GM23248 (cell line): ENCODE results near the gene RAB24. TPM values are rescaled to one million over a fixed set of nuclear protein-coding genes. Genes with fewer than 3 reads are reported as not detected.
"Not testable (repeated sequence)": the region's sequence is repeated elsewhere in the genome, so short reads cannot be mapped to it uniquely, and the experiment has no call there.

Source experiments
- DNase-seq: peaks from one replicate; pipeline ENCODE4 v3.0.0-alpha.2; 2015
- H2AFZ ChIP-seq: fragments of 200-600 bp; sonication (generic); 2 replicates; pipeline ENCODE4 v1.6.1; 2016; ENCODE audit warnings: antibody characterized with exemption
- H3F3A ChIP-seq: fragments of 200-600 bp; sonication (generic); 2 replicates; pipeline ENCODE4 v1.6.1; 2016; ENCODE audit warnings: mild to moderate bottlenecking, antibody characterized with exemption, mixed run types; ENCODE audit not compliant: insufficient read depth
- H3K27ac ChIP-seq: fragments of 200-600 bp; sonication (generic); 2 replicates; pipeline ENCODE4 v1.5.1; 2016; ENCODE audit warnings: mild to moderate bottlenecking
- H3K27me3 ChIP-seq: fragments of 200-600 bp; sonication (generic); replicated peaks from 2 replicates; pipeline ENCODE4 v1.6.1; 2016; ENCODE audit warnings: mild to moderate bottlenecking; ENCODE audit not compliant: insufficient read depth
- H3K36me3 ChIP-seq: fragments of 200-600 bp; sonication (generic); 2 replicates; pipeline ENCODE4 v1.6.1; 2016; ENCODE audit warnings: low read depth, mild to moderate bottlenecking
- H3K4me1 ChIP-seq: fragments of 200-600 bp; sonication (generic); 2 replicates; pipeline ENCODE4 v1.6.1; 2016; ENCODE audit warnings: mild to moderate bottlenecking; ENCODE audit not compliant: insufficient read depth
- H3K4me2 ChIP-seq: fragments of 200-600 bp; sonication (generic); one replicate; pipeline ENCODE4 v1.6.1; 2016; ENCODE audit warnings: mild to moderate bottlenecking; ENCODE audit not compliant: unreplicated experiment
- H3K4me3 ChIP-seq: fragments of 200-600 bp; sonication (generic); 2 replicates; pipeline ENCODE4 v1.5.1; 2016; ENCODE audit warnings: mild to moderate bottlenecking
- H3K79me2 ChIP-seq: fragments of 200-600 bp; sonication (generic); 2 replicates; pipeline ENCODE4 v1.6.1; 2016; ENCODE audit warnings: mild to moderate bottlenecking; ENCODE audit not compliant: insufficient read depth
- H3K9ac ChIP-seq: fragments of 200-600 bp; sonication (generic); 2 replicates; pipeline ENCODE4 v1.6.1; 2016; ENCODE audit warnings: mild to moderate bottlenecking
- H3K9me2 ChIP-seq: fragments of 200-600 bp; sonication (generic); 2 replicates; pipeline ENCODE4 v1.6.1; 2016; ENCODE audit warnings: mixed run types, mild to moderate bottlenecking, moderate library complexity; ENCODE audit not compliant: insufficient read depth
- H3K9me3 ChIP-seq: fragments of 200-600 bp; sonication (generic); one replicate; pipeline ENCODE4 v1.6.1; 2017; ENCODE audit warnings: low read depth
- H4K20me1 ChIP-seq: fragments of 200-600 bp; sonication (generic); 2 replicates; pipeline ENCODE4 v1.6.0; 2016; ENCODE audit not compliant: insufficient read depth
- EZH2 ChIP-seq: fragments of 200-600 bp; sonication (generic); IDR thresholded peaks from 2 replicates; pipeline ENCODE4 v1.6.1; 2018; ENCODE audit warnings: antibody characterized with exemption, mild to moderate bottlenecking; ENCODE audit not compliant: insufficient read depth, poor library complexity, severe bottlenecking
- EZH2phosphoT487 ChIP-seq: fragments of 200-600 bp; sonication (generic); IDR thresholded peaks from 2 replicates; pipeline ENCODE4 v1.6.1; 2018; ENCODE audit warnings: antibody characterized with exemption, moderate library complexity, mild to moderate bottlenecking, low read depth; ENCODE audit not compliant: insufficient read depth
- WGBS, 2 experiments: methylation state at CpG; one replicate each; pipeline ENCODE4 v1.1.6; 2015 to 2017; ENCODE audit warnings: low lambda C conversion rate in 2 of 2, low coverage in 1 of 2; ENCODE audit errors: missing lambda C conversion rate in 2 of 2; 5-methylcytosine and 5-hydroxymethylcytosine counted together
- in situ Hi-C: fragments of 300-500 bp; cut with MboI; formaldehyde crosslinking; loops from 2 replicates; pipeline ENCODE4 v1.15.0; 2020
- polyA plus RNA-seq: library from polyadenylated mRNA; unstranded; fragments of >200 nt; fragmentation: Nextera tagmentation; extraction: Ambion mirVana; gene quantifications from 2 replicates; pipeline ENCODE4 v1.2.1, GENCODE V29; 2016
- total RNA-seq: library from RNA; depleted of rRNA; stranded (reverse); fragments of >200 nt; shearing (Covaris generic); gene quantifications from 2 replicates; pipeline ENCODE4 v1.2.3, GENCODE V29; 2014

The RAB24 gene
- total and polyA plus RNA-seq, 2 experiments from 2014 or later: 28.9 to 31.5 TPM

DNA sequence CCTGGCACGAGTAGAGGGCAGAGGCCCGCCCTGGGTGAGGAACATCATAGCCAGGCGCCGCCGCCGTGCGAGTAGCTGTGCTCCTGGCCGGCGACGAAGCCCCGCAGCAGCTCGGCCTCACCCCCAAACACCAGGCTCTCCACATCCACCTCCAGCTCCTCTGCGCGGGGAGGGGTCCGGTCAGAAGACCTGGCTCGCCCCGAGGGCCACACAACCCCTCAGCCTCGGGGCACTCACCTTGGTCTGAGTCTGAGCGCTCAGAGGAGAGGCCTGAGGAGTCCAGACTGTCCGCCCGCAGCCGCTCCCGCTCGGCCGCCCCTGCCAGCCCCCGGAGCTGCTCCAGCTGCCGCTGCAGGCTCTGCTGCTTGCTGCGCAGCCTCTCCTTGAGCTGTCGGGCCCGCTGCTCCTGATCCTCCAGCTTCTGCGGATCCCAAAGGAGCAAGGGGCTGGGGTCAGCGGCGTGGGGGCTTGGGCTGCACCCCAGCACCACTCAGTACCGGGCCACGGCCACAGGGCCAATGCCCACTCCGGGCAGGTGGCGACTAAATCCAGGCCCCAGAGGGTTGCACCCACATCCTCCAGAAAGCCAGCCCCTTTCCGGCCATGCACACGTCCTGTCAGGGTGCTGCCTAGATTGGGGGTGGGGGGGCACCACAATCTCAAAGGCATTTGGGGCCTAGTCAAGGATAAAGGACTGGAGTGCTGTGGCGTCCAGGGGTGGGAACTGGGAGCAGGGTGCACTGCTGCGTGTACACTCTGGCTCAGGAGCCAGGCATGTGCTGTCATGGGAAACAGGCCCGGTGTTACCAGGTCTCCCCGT is 4.2 kb upstream of the RAB24 start:
- H3K27ac ChIP-seq: no peak overlapping the region
- H3K79me2 ChIP-seq: peaks cover 66% of the 10 kb centered on the region
- no peaks in the 10 kb centered on the region; the same call in 1 of the 2 replicates for H3K36me3 ChIP-seq
- H3K9me2 ChIP-seq: no peaks in the 10 kb centered on the region
- in situ Hi-C loops: no loop called here
- H3K9me3 ChIP-seq: no peaks in the 10 kb centered on the region
- no peak overlapping the region for H3K4me3 ChIP-seq
- no peak overlapping the region for H3K4me2 ChIP-seq
- peaks cover 6% of the 10 kb centered on the region for H3F3A ChIP-seq
- H3K9ac ChIP-seq: no peak overlapping the region
- DNase-seq: no peak
- no peaks in the 10 kb centered on the region for H4K20me1 ChIP-seq
- H3K27me3 ChIP-seq: no peaks in the 10 kb centered on the region
- no peak overlapping the region for H2AFZ ChIP-seq
- TF ChIP-seq EZH2phosphoT487 (no peak), EZH2 (no peak)
- WGBS, 2 experiments: 87% methylated on average over 34 to 37 of the region's 43 CpGs
- H3K4me1 ChIP-seq: peaks cover 15% of the 10 kb centered on the region

DNA sequence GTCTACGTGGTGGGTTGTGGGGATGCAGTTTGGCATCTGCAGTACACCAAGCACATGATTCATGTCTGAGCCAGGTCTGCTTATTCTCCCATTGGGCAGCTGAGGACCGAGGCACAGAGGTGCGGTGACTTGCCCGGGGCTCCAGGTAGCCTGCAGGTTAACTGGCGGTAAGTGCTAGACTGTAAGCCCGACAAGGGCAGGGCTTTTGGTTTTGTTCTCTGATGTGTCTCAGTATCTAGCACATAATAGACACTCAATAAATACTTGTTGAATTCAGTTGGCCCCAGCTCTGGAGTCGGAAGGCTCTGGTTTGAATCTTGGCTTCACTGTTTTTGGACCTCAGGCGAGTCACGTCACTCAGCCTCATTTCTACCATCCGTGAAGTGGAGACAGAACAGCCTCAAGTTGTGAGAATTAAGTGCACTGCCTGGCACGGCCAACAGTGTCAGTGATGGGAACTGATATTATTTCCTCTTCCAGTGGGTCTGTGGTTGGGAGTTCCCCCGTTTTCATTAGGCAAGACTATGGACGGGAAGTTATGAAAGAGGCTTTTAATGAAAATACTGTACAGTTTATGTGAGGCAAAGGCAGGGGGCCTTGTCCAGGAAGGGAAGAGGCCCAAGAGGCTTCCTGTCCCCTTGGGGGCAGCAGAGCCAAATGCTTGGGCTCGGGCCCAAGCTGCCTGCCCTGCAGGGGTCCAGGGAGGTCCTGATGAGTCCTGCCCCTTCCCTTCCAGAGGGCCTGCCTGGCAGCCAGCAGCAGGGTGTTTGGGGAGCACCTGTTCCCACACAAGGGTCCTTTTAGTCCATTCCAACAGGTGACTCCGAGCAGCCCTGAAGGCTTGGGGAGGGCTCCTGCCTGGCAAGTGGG is 3.4 kb upstream of the RAB24 start:
- 72% methylated on average over 15 of the region's 15 CpGs for WGBS, 2 experiments
- Histone ChIP-seq H2AFZ (no peak overlapping the region), H3F3A (peaks cover 6% of the 10 kb centered on the region), H4K20me1 (no peaks in the 10 kb centered on the region), H3K4me2 (no peak overlapping the region), H3K9me3 (no peaks in the 10 kb centered on the region), H3K9me2 (no peaks in the 10 kb centered on the region), H3K27me3 (no peaks in the 10 kb centered on the region), H3K4me3 (no peak overlapping the region), H3K4me1 (peaks cover 17% of the 10 kb centered on the region), H3K9ac (no peak overlapping the region), H3K27ac (no peak overlapping the region), H3K79me2 (peaks cover 75% of the 10 kb centered on the region), H3K36me3 (no peaks in the 10 kb centered on the region; the same call in 1 of the 2 replicates)
- peak; percentile 19 for DNase-seq
- in situ Hi-C loops: no loop called here
- TF ChIP-seq EZH2 (no peak), EZH2phosphoT487 (no peak)

DNA sequence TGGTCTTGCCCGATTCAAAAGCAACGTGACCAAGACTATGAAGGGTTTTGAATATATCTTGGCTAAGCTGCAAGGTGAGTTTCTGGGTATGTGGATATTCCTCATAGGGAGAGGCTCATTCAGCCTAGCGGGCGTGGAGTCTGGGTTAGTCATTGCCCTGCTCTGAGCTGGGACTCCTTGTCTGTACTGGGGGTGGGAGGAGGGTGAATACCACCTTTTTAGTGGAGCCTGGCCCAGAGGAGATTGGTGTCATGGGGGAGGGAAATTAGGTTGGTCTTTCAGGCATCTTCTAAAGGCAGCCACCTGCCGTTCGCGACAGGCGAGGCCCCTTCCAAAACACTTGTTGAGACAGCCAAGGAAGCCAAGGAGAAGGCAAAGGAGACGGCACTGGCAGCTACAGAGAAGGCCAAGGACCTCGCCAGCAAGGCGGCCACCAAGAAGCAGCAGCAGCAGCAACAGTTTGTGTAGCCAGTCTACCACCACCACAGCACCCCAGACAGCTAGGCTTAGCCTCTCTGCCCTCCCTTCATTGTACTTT is 2.7 kb upstream of the RAB24 start:
- peaks cover 11% of the 10 kb centered on the region for H3F3A ChIP-seq
- 80 to 84% methylated on average over 11 of the region's 11 CpGs for WGBS, 2 experiments
- H3K4me3 ChIP-seq, H2AFZ ChIP-seq, in situ Hi-C loops, H3K9me3 ChIP-seq, H3K36me3 ChIP-seq, H3K27me3 ChIP-seq, H3K27ac ChIP-seq, H3K9me2 ChIP-seq, H3K4me2 ChIP-seq, H4K20me1 ChIP-seq: not testable (repeated sequence)
- H3K4me1 ChIP-seq: peaks cover 21% of the 10 kb centered on the region
- 0 out of 2 replicates have a peak overlapping the region, but pooled peaks have one; percentile 97 for H3K9ac ChIP-seq
- peak; percentile 47 for DNase-seq
- H3K79me2 ChIP-seq: peaks cover 81% of the 10 kb centered on the region

DNA sequence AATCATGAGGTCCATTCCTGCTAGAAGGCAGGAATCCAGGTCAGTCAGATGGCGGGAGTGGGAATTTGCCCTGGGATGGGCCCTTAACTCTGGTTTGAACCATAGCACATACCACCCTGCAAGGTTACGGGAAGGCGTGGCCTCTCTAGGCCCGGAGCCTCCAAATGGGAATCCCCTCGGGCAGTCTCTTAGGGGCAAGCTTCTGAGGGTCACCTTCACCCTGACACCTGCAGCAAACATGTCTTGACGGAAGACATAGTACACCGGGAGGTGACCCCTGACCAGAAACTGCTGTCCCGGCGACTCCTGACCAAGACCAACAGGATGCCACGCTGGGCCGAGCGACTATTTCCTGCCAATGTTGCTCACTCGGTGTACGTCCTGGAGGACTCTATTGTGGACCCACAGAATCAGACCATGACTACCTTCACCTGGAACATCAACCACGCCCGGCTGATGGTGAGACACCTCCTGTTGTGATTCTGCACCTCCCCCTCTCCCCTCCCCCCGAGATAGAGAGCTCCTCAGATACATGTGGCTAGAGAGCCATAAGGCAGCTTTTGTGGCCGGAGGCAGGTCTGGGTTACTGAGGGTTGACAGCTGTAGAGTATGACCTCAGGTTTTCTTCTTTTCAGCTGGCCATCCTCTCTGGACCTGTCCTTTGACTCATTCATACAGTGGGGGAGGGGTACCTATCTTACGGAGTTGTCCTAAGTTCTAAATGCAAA is 1.0 kb upstream of the RAB24 start:
- no peaks in the 10 kb centered on the region; the same call in 1 of the 2 replicates for H3K36me3 ChIP-seq
- H3K4me3 ChIP-seq: peak overlapping the region; percentile 92
- H3K9ac ChIP-seq: peak overlapping the region; percentile 97
- peaks cover 67% of the 10 kb centered on the region for H3K79me2 ChIP-seq
- 23 to 32% methylated on average over 13 to 19 of the region's 19 CpGs for WGBS, 2 experiments
- H3F3A ChIP-seq: peaks cover 20% of the 10 kb centered on the region
- peak overlapping the region; percentile 81 for H3K4me2 ChIP-seq
- no peak for TF ChIP-seq EZH2phosphoT487
- TF ChIP-seq EZH2: no peak
- H4K20me1 ChIP-seq: no peaks in the 10 kb centered on the region
- H3K9me2 ChIP-seq: no peaks in the 10 kb centered on the region
- H2AFZ ChIP-seq: peak overlapping the region; percentile 87; the same call in 1 of the 2 replicates
- H3K9me3 ChIP-seq: no peaks in the 10 kb centered on the region
- H3K4me1 ChIP-seq: peaks cover 21% of the 10 kb centered on the region
- no peaks in the 10 kb centered on the region for H3K27me3 ChIP-seq
- H3K27ac ChIP-seq: peak overlapping the region; percentile 84
- DNase-seq: peak; percentile 52
- in situ Hi-C loops: no loop called here
